MCF 10A (cell line): Measurements from ENCODE around the gene RHOF. TPM values are rescaled to one million over a fixed set of nuclear protein-coding genes. Genes with fewer than 3 reads are reported as not detected.

Source experiments
- BruUV-seq: library from RNA; stranded (reverse); fragments of 400-500 nt; replicated peaks from 2 replicates; lab custom pipeline; 2021; lab: Mats Ljungman, UMichigan
- CTCF ChIA-PET: fragments of 300-600 bp; sonication (Branson Sonifier 250); formaldehyde crosslinking; extraction: SDS; loops from one replicate; lab custom pipeline; 2021; ENCODE audit warnings: antibody characterized with exemption, inconsistent platforms; lab: Yijun Ruan, JAX
- POLR2A ChIA-PET: fragments of 300-600, 350-650 bp; sonication (Branson Sonifier 250); formaldehyde crosslinking; extraction: SDS; loops from one replicate; lab custom pipeline; 2020; ENCODE audit warnings: antibody characterized with exemption, inconsistent platforms; lab: Yijun Ruan, JAX
- DNase-seq: peaks from one replicate; pipeline ENCODE4 v3.0.0-alpha.2; 2018; ENCODE audit not compliant: unreplicated experiment
- H3K27ac Mint-ChIP-seq: one replicate; pipeline ENCODE4 v1.8.0; 2022; ENCODE audit warnings: mild to moderate bottlenecking, low read depth, mixed read lengths; ENCODE audit not compliant: unreplicated experiment
- H3K27me3 Mint-ChIP-seq: one replicate; pipeline ENCODE4 v1.8.0; 2022; ENCODE audit warnings: mixed read lengths; ENCODE audit not compliant: insufficient read depth, unreplicated experiment
- H3K36me3 Mint-ChIP-seq: one replicate; pipeline ENCODE4 v1.8.0; 2022; ENCODE audit warnings: mild to moderate bottlenecking, moderate library complexity, mixed read lengths; ENCODE audit not compliant: insufficient read depth, unreplicated experiment
- H3K4me1 Mint-ChIP-seq: one replicate; pipeline ENCODE4 v1.8.0; 2022; ENCODE audit warnings: mixed read lengths; ENCODE audit not compliant: insufficient read depth, unreplicated experiment
- H3K4me3 Mint-ChIP-seq: one replicate; pipeline ENCODE4 v1.8.0; 2022; ENCODE audit warnings: mild to moderate bottlenecking, moderate library complexity, mixed read lengths; ENCODE audit not compliant: unreplicated experiment
- H3K9me3 Mint-ChIP-seq: one replicate; pipeline ENCODE4 v1.8.0; 2022; ENCODE audit warnings: mixed read lengths; ENCODE audit not compliant: unreplicated experiment
- intact Hi-C: fragments of 100-400 bp; cut with micrococcal nuclease; formaldehyde crosslinking; loops from 2 replicates; pipeline ENCODE4 v1.14.1; 2022
- total RNA-seq: library from RNA; stranded (reverse); gene quantifications from 2 replicates; pipeline ENCODE4 v1.2.3, GENCODE V29; 2022
- TF ChIP-seq, protein P1 (sequence below): fragments of 200-600 bp; IDR thresholded peaks from one replicate; pipeline ENCODE4 v1.8.0; 2022; ENCODE audit warnings: antibody characterized with exemption, mild to moderate bottlenecking; ENCODE audit not compliant: unreplicated experiment

RHOF gene
- total RNA-seq, 1 experiment from 2014 or later, result 9.5 TPM

DNA sequence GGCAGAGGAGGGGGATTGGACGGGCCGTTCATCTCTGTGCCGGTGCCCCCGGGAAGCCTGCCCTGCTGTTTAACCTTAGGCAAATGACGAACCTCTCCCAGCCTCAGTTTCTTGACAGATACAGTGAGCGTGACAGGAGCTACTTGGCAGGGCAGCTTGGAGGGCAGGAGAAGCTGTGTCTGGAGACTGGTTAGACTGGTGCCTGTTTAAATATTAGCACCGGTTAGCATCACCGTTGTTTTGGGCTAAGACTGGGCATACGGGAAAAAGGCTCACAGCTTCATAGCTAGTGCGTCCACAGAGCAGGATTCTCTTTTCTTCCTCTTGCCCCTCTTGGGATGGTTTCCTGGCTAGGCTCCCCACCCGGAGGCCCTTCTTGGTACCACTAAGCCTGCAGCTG, 38.7 kb downstream of the RHOF start:
- Mint-ChIP-seq H3K4me1 (no peaks in the 10 kb centered on the region), H3K36me3 (peaks cover 14% of the 10 kb centered on the region), H3K9me3 (no peaks in the 10 kb centered on the region), H3K27me3 (no peaks in the 10 kb centered on the region), H3K4me3 (no peak overlapping the region), H3K27ac (no peak overlapping the region)
- TF ChIP-seq, protein P1, sequence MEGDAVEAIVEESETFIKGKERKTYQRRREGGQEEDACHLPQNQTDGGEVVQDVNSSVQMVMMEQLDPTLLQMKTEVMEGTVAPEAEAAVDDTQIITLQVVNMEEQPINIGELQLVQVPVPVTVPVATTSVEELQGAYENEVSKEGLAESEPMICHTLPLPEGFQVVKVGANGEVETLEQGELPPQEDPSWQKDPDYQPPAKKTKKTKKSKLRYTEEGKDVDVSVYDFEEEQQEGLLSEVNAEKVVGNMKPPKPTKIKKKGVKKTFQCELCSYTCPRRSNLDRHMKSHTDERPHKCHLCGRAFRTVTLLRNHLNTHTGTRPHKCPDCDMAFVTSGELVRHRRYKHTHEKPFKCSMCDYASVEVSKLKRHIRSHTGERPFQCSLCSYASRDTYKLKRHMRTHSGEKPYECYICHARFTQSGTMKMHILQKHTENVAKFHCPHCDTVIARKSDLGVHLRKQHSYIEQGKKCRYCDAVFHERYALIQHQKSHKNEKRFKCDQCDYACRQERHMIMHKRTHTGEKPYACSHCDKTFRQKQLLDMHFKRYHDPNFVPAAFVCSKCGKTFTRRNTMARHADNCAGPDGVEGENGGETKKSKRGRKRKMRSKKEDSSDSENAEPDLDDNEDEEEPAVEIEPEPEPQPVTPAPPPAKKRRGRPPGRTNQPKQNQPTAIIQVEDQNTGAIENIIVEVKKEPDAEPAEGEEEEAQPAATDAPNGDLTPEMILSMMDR, result no peak
- BruUV-seq, result no TSS peak
- DNase-seq, result no peak
- ChIA-PET POLR2A (interaction anchor here (0.7 kb wide), 1 partner anchor 68 kb away, joined by 3 read pairs; no protein-coding TSS in a partner anchor), CTCF (interaction anchor here (0.8 kb wide), 1 partner anchor 22 kb away, joined by 3 read pairs; no protein-coding TSS in a partner anchor)
- intact Hi-C loops, result no loop called here

- no TSS peak for BruUV-seq
- POLR2A ChIA-PET, result no interaction called here
- no peaks in the 10 kb centered on the region for H3K9me3 Mint-ChIP-seq
- TF ChIP-seq, protein P1, result no peak
- no peaks in the 10 kb centered on the region for H3K4me1 Mint-ChIP-seq
- intact Hi-C loops, result no loop called here
- DNase-seq, result no peak
- H3K4me3 Mint-ChIP-seq, result no peak overlapping the region
- H3K27ac Mint-ChIP-seq, result no peak overlapping the region
- CTCF ChIA-PET, result interaction anchor here (0.6 kb wide), 1 partner anchor 17 kb away, joined by 3 read pairs; no protein-coding TSS in a partner anchor
- no peaks in the 10 kb centered on the region for H3K27me3 Mint-ChIP-seq
- peaks cover 17% of the 10 kb centered on the region for H3K36me3 Mint-ChIP-seq
These were observed 39.6 kb downstream of the RHOF start for GRCh38 chr12:121753844-121754264.

- TF ChIP-seq, protein P1, result no peak
- Mint-ChIP-seq H3K4me1 (no peaks in the 10 kb centered on the region), H3K27me3 (no peaks in the 10 kb centered on the region), H3K36me3 (peaks cover 17% of the 10 kb centered on the region), H3K9me3 (no peaks in the 10 kb centered on the region), H3K4me3 (no peak overlapping the region), H3K27ac (no peak overlapping the region)
- POLR2A ChIA-PET, result no interaction called here
- DNase-seq, result no peak
- BruUV-seq, result no TSS peak
- CTCF ChIA-PET, result no interaction called here
- intact Hi-C loops, result no loop called here
These were observed 41.6 kb downstream of the RHOF start for GRCh38 chr12:121751749-121752351.

- intact Hi-C loops, result no loop called here
- POLR2A ChIA-PET, result no interaction called here
- no peaks in the 10 kb centered on the region for H3K4me1 Mint-ChIP-seq
These were observed 42.5 kb downstream of the RHOF start for GRCh38 chr12:121751034-121751433.

More at GRCh38 chr12:121751034-121751433, 42.5 kb downstream of the RHOF start:
- CTCF ChIA-PET, result no interaction called here
- Mint-ChIP-seq H3K4me3 (no peak overlapping the region), H3K27me3 (no peaks in the 10 kb centered on the region), H3K27ac (no peak overlapping the region), H3K36me3 (peaks cover 17% of the 10 kb centered on the region), H3K9me3 (no peaks in the 10 kb centered on the region)
- no TSS peak for BruUV-seq
- no peak for DNase-seq
- TF ChIP-seq, protein P1, result no peak
